Subcutaneous abdominal adipose tissue (tissue), 5 donors: ENCODE data around the gene ROBO3.

Source experiments
- H3K27ac ChIP-seq: one replicate; pipeline ENCODE4 v1.7.0; 2013; ENCODE audit warnings: low read depth, mild to moderate bottlenecking, inconsistent platforms, low read length, moderate library complexity
- H3K27me3 ChIP-seq, 5 donors: one replicate each; pipeline ENCODE4 v1.7.0; 2013; ENCODE audit warnings: low read length in 5 of 5, inconsistent platforms in 1 of 5; ENCODE audit not compliant: control insufficient read depth in 5 of 5, insufficient read depth in 4 of 5
- H3K36me3 ChIP-seq, 5 donors: one replicate each; pipeline ENCODE4 v1.7.0; 2013; ENCODE audit warnings: low read length in 5 of 5; ENCODE audit not compliant: control insufficient read depth in 5 of 5, insufficient read depth in 5 of 5
- H3K4me1 ChIP-seq, 5 donors: one replicate each; pipeline ENCODE4 v1.7.0; 2013; ENCODE audit warnings: low read length in 5 of 5, mild to moderate bottlenecking in 3 of 5, moderate library complexity in 1 of 5; ENCODE audit not compliant: control insufficient read depth in 5 of 5, insufficient read depth in 5 of 5
- H3K4me3 ChIP-seq, 5 donors: one replicate each; pipeline ENCODE4 v1.7.0; 2013; ENCODE audit warnings: low read length in 5 of 5, low read depth in 1 of 5
- H3K9ac ChIP-seq, 5 donors: one replicate each; pipeline ENCODE4 v1.7.0; 2013; ENCODE audit warnings: low read length in 5 of 5, mild to moderate bottlenecking in 4 of 5, moderate library complexity in 3 of 5
- H3K9me3 ChIP-seq, 5 donors: one replicate each; pipeline ENCODE4 v1.7.0; 2013; ENCODE audit warnings: low read length in 5 of 5; ENCODE audit not compliant: control insufficient read depth in 5 of 5
- donor health status: healthy.
- donor health status: healthy.
- donor health status: healthy.
- donor health status: healthy.
- donor health status: healthy.

Gene ROBO3

DNA sequence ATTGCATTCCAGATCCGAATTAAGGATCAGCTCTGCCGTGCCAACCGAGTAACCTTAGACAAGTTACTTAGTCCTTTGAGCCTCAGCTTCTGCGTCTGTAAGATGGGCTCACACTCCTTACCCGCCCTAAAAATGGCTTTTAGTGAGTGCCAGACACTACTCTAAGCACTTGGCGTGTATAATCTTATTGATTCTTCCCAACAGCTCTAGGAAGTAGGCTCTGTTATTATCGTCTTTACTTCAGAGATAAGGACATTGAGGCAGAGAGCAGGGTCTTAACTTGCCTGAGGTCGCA lies 21.7 kb upstream of the ROBO3 start:
- Histone ChIP-seq H3K27me3 (peaks cover 60 to 90% (median 75%) of the 10 kb centered on the region in 5 donors), H3K9me3 (no peaks in the 10 kb centered on the region), H3K4me1 (peaks cover 0 to 23% (median 19%) of the 10 kb centered on the region in 5 donors), H3K4me3 (no peak overlapping the region), H3K36me3 (no peaks in the 10 kb centered on the region), H3K9ac (no peak overlapping the region), H3K27ac (no peak overlapping the region)

DNA sequence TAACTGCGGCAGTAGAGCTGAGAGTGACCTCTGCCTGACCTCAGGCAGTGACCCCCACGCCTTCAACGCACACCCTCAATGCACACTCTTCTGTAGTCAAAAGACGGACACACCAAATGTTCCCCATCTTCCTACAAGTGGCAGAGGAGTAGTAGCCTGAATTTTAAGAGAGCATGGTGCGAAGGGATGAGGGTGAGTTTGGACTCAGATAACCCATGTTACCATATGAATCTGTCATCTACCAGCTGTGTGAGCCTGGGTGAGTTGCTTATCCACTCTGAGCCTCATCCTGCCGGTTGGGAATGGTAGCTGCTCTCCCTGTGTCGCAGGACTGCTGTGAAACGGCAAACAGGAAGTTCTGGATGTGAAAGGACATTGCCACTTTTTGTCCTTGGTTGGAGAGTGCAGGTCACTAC lies 20.6 kb upstream of the ROBO3 start:
- H3K9ac ChIP-seq = no peak overlapping the region
- no peaks in the 10 kb centered on the region for H3K36me3 ChIP-seq
- H3K4me1 ChIP-seq = peaks cover 0 to 15% (median 10%) of the 10 kb centered on the region in 5 donors
- no peak overlapping the region for H3K27ac ChIP-seq
- H3K9me3 ChIP-seq = no peaks in the 10 kb centered on the region
- H3K27me3 ChIP-seq = peaks cover 54 to 84% (median 70%) of the 10 kb centered on the region in 5 donors
- H3K4me3 ChIP-seq = peak overlapping the region in 1 of 5 donors; percentile 1

DNA sequence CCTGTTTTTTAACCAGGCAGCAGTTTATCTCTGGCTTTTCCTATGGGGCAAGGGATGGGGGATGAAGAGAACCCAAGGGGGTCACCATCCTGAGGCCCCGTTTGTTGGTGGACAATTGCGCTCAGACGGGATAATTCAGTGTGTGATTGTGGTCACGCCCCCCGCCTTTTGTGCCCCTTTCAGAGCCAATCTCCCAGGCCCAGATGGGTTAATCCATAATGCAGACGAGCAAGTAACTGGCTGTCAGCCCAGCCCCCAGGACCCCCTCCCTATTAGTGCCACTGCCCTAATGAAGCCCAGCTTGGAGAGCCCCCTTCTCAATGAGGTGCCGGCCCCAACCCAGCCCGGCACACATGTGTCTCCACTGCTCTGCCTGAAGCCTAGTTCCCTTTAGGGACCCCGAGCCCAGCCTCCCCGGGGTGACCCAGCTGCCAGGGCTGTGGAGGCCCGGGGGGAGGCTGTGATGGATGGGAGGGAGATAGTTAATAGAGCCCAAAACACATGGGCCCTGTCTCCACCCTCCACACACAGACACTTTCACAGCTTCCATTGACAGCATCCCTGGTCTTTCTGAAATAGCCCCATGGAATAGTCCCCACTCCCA lies 19.1 kb upstream of the ROBO3 start:
- H3K9ac ChIP-seq = no peak overlapping the region

DNA sequence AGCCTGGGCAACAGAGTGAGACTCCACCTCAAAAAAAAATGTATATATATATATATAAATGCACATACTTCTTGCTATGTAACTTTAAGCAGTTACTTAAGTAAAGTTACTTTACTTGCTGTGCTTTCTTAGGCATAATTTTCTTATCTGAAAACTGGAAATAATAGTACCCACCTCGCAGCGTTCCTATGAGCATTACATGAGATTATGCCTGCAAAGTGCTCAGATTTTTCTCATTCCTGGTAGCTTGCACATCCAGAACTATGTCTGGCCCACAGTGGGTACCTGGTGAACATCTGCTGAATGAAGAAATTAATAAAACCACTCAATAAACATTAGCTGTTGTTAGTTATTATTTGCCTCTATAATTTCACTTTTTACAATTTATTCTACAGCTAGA lies 6.1 kb upstream of the ROBO3 start:
- no peak overlapping the region for H3K9ac ChIP-seq
- peaks cover 0 to 5% (median 4%) of the 10 kb centered on the region in 5 donors for H3K9me3 ChIP-seq
- peaks cover 13 to 40% (median 28%) of the 10 kb centered on the region in 5 donors for H3K27me3 ChIP-seq
- H3K4me3 ChIP-seq = no peak overlapping the region
- peaks cover 2 to 10% (median 10%) of the 10 kb centered on the region in 5 donors for H3K4me1 ChIP-seq
- H3K36me3 ChIP-seq = no peaks in the 10 kb centered on the region
- H3K27ac ChIP-seq = no peak overlapping the region

More for the DNA sequence above, 19.1 kb upstream of the ROBO3 start:
- Histone ChIP-seq H3K4me1 (peaks cover 0 to 10% (median 7%) of the 10 kb centered on the region in 5 donors), H3K4me3 (no peak overlapping the region), H3K27me3 (peaks cover 45 to 75% (median 61%) of the 10 kb centered on the region in 5 donors), H3K9me3 (no peaks in the 10 kb centered on the region), H3K27ac (no peak overlapping the region), H3K36me3 (no peaks in the 10 kb centered on the region)

DNA sequence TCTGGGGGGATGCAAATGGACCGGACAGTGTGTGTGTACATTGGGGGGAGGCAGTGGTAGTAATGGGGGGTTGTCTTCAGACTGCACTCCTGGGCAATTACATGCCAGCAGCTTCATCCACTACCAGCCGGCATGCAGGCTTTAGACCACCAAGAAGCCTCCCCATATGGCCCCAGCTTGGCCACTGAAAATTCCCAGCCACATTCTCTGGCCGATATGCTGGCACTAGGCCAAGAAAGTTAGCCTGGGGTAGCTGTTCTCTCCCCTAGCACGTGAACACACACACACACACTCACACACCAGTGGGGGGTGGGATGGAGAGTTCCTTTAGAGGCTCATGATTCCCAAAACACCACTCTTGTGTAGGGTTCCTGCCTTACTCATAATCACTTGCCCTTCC lies 3.6 kb upstream of the ROBO3 start:
- Histone ChIP-seq H3K9ac (no peak overlapping the region), H3K4me3 (no peak overlapping the region), H3K27ac (no peak overlapping the region), H3K4me1 (peaks cover 2 to 31% (median 30%) of the 10 kb centered on the region in 5 donors), H3K9me3 (no peaks in the 10 kb centered on the region), H3K36me3 (no peaks in the 10 kb centered on the region), H3K27me3 (peaks cover 29 to 58% (median 49%) of the 10 kb centered on the region in 5 donors)

DNA sequence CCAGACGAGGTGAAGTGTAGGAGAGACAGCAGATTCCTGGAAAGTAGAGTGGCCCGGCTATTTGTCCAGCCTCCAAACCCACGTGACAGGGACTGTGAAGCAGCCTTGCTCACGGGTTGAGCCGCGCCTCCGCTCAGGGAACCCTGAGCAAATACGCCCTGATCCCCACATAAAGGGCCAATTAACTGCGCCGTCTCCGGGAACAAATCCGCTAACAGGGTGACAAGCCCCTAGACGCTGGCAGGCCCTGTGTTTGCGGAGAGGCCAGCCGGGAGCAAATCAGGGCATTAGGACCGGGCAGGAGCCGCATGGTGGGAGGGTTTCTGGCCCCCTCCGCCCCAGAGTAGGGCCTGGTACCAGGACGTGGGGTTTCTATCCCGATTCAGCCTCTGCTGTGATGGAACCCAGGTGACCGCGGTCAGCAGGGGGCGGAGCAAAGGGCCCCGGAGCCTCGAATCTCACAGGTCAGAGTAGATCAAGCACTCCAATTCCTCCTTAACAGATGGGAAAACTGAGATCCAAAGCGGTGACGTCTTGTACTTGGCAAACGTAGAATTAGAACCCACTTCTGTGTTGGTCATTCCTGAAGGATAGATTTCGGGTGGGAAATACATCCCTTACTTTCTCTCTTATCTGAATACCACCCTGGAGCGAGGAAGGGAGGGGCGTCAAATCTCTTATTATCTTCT lies 2.0 kb upstream of the ROBO3 start:
- Histone ChIP-seq H3K36me3 (no peaks in the 10 kb centered on the region), H3K9me3 (no peaks in the 10 kb centered on the region), H3K9ac (peak overlapping the region in 1 of 5 donors; percentile 58), H3K4me3 (peak overlapping the region; percentile 37 to 64 (median 55)), H3K27ac (no peak overlapping the region), H3K4me1 (peaks cover 2 to 33% (median 32%) of the 10 kb centered on the region in 5 donors), H3K27me3 (peaks cover 37 to 72% (median 63%) of the 10 kb centered on the region in 5 donors)

DNA sequence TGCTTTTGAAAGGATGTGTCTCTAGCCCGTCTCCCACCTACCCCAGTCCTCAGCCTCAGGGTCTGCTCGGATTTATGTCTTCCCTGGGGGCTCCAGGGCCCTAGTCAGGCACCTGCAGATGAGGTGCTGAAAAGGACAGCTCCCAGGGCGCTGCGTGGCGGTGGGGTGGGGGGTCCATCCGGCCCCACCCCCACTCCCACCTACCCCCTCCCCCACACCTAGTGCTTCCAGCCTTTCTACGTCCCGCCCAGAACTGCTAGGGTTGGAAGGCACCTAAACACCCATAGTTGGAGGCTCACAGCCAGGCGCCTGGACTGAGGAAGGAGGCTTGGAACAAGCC lies 1.4 kb upstream of the ROBO3 start:
- Histone ChIP-seq H3K36me3 (no peaks in the 10 kb centered on the region), H3K4me3 (no peak overlapping the region)

DNA sequence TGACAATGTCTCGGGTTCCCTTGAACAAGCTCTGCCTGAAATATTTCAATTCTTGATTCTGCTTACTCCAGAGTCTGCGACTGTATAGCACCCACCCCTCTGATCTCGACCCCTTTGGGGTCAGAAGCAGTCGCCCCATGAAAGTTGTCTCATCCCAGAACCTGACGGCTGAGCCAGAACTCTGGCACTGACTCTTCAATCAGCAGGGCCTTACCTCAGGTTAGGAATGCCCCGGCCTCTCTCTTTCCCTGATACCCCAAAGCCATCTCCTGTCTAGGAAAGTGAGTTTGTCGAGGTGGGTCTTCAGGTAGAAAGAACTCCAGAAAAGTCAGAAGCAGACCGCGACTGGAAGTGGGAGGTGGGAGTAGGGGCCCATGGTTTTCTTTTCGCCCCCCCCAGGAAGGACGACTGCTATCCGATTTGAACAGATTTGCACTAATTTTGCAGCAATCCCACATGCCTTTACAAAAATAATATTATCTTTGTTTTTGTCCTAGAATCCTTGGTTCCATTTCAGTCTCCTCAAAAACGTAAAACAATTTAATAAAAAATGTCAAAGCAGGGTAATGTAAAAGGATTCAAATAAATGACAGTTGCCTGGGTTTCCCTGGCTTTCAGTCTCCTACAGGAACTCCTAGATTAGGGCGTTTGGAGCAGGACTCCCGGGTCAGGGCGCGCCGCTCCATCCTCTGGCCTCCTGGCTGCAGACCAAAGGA lies 898 bp upstream of the ROBO3 start:
- Histone ChIP-seq H3K9me3 (no peaks in the 10 kb centered on the region), H3K4me1 (peaks cover 2 to 44% (median 42%) of the 10 kb centered on the region in 5 donors), H3K27me3 (peaks cover 46 to 82% (median 73%) of the 10 kb centered on the region in 5 donors), H3K36me3 (no peaks in the 10 kb centered on the region), H3K4me3 (no peak overlapping the region), H3K9ac (no peak overlapping the region), H3K27ac (no peak overlapping the region)

More for the DNA sequence above, 1.4 kb upstream of the ROBO3 start:
- Histone ChIP-seq H3K27ac (no peak overlapping the region), H3K9ac (no peak overlapping the region), H3K4me1 (peaks cover 2 to 38% (median 37%) of the 10 kb centered on the region in 5 donors), H3K27me3 (peaks cover 42 to 78% (median 68%) of the 10 kb centered on the region in 5 donors), H3K9me3 (no peaks in the 10 kb centered on the region)

DNA sequence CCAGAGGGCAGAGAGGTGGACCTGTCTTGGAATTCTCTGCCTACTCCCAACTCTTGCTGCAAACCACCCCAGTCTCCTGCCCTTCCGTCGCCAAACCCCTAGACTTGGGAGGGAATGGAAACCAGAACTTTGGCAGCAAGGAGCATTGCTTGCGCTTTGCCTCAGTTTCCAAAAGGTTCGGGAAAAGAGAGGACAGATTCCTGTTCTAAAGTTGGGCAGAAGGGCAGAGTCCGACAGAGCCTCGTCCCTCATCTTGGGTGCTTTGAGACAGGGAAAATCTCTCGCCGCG lies 396 bp upstream of the ROBO3 start:
- no peaks in the 10 kb centered on the region for H3K9me3 ChIP-seq
- H3K4me3 ChIP-seq = no peak overlapping the region
- H3K36me3 ChIP-seq = no peaks in the 10 kb centered on the region
- no peak overlapping the region for H3K9ac ChIP-seq
- peaks cover 51 to 83% (median 78%) of the 10 kb centered on the region in 5 donors for H3K27me3 ChIP-seq
- peaks cover 2 to 46% (median 43%) of the 10 kb centered on the region in 5 donors for H3K4me1 ChIP-seq
- H3K27ac ChIP-seq = no peak overlapping the region
